HepG2 (cell line): ENCODE measurements around the gene ABCB8. TPM values are rescaled to one million over a fixed set of nuclear protein-coding genes. Genes with fewer than 3 reads are reported as not detected.
A peak's percentile ranks its signal among the peaks of the same experiment; 100 is the strongest.

Experiments
- ISX ChIP-seq: sonication (generic); formaldehyde crosslinking; conservative IDR thresholded peaks from 2 replicates; pipeline ENCODE4 v1.5.0; 2020; ENCODE audit warnings: missing genetic modification reagents
- MEIS2 ChIP-seq: sonication (generic); formaldehyde crosslinking; IDR thresholded peaks from 2 replicates; pipeline ENCODE4 v1.9.0; 2021; ENCODE audit warnings: mild to moderate bottlenecking, missing genetic modification reagents
- NFIB ChIP-seq: sonication (generic); formaldehyde crosslinking; IDR thresholded peaks from 2 replicates; pipeline ENCODE4 v1.9.0; 2021; ENCODE audit warnings: missing genetic modification reagents, mild to moderate bottlenecking, borderline replicate concordance
- NR1H2 ChIP-seq: sonication (generic); formaldehyde crosslinking; IDR thresholded peaks from 2 replicates; pipeline ENCODE4 v1.8.1; 2022; ENCODE audit warnings: low read depth, missing genetic modification reagents, borderline replicate concordance
- PHF20 ChIP-seq: sonication (generic); formaldehyde crosslinking; IDR thresholded peaks from 2 replicates; pipeline ENCODE4 v1.5.0; 2020; ENCODE audit warnings: mild to moderate bottlenecking, missing genetic modification reagents
- SNRNP70 ChIP-seq: fragments of 200-400 bp; formaldehyde crosslinking; IDR thresholded peaks from 2 replicates; pipeline ENCODE4 v1.6.1; 2017; ENCODE audit warnings: mild to moderate bottlenecking, low read depth, low read length, moderate library complexity
- SOX5 ChIP-seq: IDR thresholded peaks from 2 replicates; pipeline ENCODE4 v1.6.1; 2016; ENCODE audit warnings: borderline replicate concordance
- SPEN ChIP-seq: sonication (generic); formaldehyde crosslinking; IDR thresholded peaks from 2 replicates; pipeline ENCODE4 v1.5.1; 2020; ENCODE audit warnings: low read depth, mild to moderate bottlenecking, missing genetic modification reagents
- TMF1 ChIP-seq: sonication (generic); formaldehyde crosslinking; IDR thresholded peaks from 2 replicates; pipeline ENCODE4 v1.8.1; 2022; ENCODE audit warnings: low read depth, missing genetic modification reagents
- ZNF782 ChIP-seq: sonication (generic); formaldehyde crosslinking; IDR thresholded peaks from 2 replicates; pipeline ENCODE4 v1.4.0; 2020; ENCODE audit warnings: missing genetic modification reagents, mild to moderate bottlenecking, borderline replicate concordance
- ZSCAN21 ChIP-seq: sonication (generic); formaldehyde crosslinking; IDR thresholded peaks from 2 replicates; pipeline ENCODE4 v1.8.0; 2022; ENCODE audit warnings: mild to moderate bottlenecking, missing genetic modification reagents, moderate library complexity, borderline replicate concordance
- polyA plus RNA-seq, 8 experiments: library from polyadenylated mRNA; depleted of rRNA in 3 of 8; stranded (reverse) in 7 of 8; unstranded in 1 of 8; fragments of >200 nt; fragmentation: Illumina TruSeq in 4 of 8; extraction: Trizol in 4 of 8; gene quantifications; 2 replicates each; pipeline versions ENCODE4 v1.2.1 to v1.2.3, GENCODE V29; 2011 to 2016; ENCODE audit warnings: low read depth in 4 of 8, missing spikeins in 1 of 8, mixed read lengths in 1 of 8; ENCODE audit not compliant: insufficient read depth in 1 of 8
- total RNA-seq, 5 experiments: library from RNA; depleted of rRNA; stranded (reverse); fragments of >200 nt; fragmentation: Illumina TruSeq; extraction: Trizol; gene quantifications; 2 replicates each; pipeline ENCODE4 v1.2.3, GENCODE V29; 2016; ENCODE audit warnings: low read depth in 1 of 5
- TF ChIP-seq, protein P1 (sequence below): sonication (generic); formaldehyde crosslinking; IDR thresholded peaks from 2 replicates; pipeline ENCODE4 v1.8.0; 2022; ENCODE audit warnings: mild to moderate bottlenecking, missing genetic modification reagents, moderate library complexity
- TF ChIP-seq, protein P2 (sequence below): sonication (generic); formaldehyde crosslinking; IDR thresholded peaks from 2 replicates; pipeline ENCODE4 v1.5.0; 2020; ENCODE audit warnings: mild to moderate bottlenecking, low read depth, missing genetic modification reagents, borderline replicate concordance
- TF ChIP-seq, protein P3 (sequence below): IDR thresholded peaks from 2 replicates; pipeline ENCODE4 v1.6.1; 2012; ENCODE audit warnings: inconsistent platforms
- TF ChIP-seq, protein P4 (sequence below): sonication (generic); formaldehyde crosslinking; IDR thresholded peaks from 2 replicates; pipeline ENCODE4 v1.8.1; 2022; ENCODE audit warnings: low read depth, mild to moderate bottlenecking, missing genetic modification reagents
- TF ChIP-seq, protein P5 (sequence below): sonication (generic); formaldehyde crosslinking; IDR thresholded peaks from 2 replicates; pipeline ENCODE4 v1.5.0; 2020; ENCODE audit warnings: mild to moderate bottlenecking, missing genetic modification reagents, borderline replicate concordance

ABCB8 gene
- total and polyA plus RNA-seq, 2 of the 13 experiments (the other 11 are each of a cell fraction or from before 2014, with no cell fraction given): 6.6 to 16.7 TPM

DNA sequence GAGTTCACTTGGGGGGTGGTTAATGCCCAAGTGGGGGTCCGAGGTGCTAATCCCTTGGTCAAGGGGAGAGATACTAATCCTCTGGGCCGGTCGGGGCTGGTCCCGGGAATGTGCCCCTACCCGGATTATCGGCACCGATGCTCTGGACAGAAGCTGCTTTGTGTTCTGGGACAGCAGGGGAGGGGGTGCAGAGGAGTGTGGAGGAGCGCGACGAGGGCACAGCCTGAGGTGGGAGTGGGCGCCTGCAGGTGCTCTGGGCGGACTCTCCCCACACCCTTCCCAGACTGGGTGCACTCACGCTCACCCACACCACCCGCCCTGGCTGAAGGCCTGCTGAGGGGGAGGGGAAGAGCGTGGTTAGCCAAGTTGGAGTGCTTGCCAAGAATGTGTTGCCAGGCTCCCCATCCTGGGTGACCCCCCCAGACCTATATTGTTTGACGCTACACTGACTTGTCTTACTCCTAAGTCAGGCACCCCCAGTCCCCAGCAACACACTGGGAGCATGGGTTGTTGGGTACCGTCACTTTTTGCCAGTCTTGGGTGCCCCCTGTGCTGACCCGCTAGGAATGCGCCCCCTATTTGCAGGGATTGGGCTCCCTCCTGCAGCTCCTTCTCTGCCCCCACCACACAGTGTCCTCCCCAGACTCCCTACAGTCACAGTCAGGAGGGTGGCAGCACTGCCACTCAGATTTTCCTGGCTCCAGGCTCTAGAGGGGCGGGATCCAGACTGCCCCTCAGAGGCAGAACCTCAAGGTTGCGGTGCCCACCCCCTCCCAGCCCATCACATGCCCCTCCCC is 32.4 kb downstream of the ABCB8 start (continued):
- TF ChIP-seq, protein P1, sequence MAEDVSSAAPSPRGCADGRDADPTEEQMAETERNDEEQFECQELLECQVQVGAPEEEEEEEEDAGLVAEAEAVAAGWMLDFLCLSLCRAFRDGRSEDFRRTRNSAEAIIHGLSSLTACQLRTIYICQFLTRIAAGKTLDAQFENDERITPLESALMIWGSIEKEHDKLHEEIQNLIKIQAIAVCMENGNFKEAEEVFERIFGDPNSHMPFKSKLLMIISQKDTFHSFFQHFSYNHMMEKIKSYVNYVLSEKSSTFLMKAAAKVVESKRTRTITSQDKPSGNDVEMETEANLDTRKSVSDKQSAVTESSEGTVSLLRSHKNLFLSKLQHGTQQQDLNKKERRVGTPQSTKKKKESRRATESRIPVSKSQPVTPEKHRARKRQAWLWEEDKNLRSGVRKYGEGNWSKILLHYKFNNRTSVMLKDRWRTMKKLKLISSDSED (CRISPR knock-in tag): no peak
- TF ChIP-seq ZNF782 (CRISPR knock-in tag) (no peak), SNRNP70 (no peak), NFIB (CRISPR knock-in tag) (no peak), PHF20 (no peak), NR1H2 (CRISPR knock-in tag) (no peak), MEIS2 (CRISPR knock-in tag) (no peak), SPEN (no peak), ISX (CRISPR knock-in tag) (no peak), TMF1 (CRISPR knock-in tag) (no peak), ZSCAN21 (CRISPR knock-in tag) (peak; percentile 35; the same call in 1 of the 2 replicates), SOX5 (no peak)
- TF ChIP-seq, protein P2, sequence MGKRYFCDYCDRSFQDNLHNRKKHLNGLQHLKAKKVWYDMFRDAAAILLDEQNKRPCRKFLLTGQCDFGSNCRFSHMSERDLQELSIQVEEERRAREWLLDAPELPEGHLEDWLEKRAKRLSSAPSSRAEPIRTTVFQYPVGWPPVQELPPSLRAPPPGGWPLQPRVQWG (CRISPR knock-in tag): no peak
- TF ChIP-seq, protein P3, sequence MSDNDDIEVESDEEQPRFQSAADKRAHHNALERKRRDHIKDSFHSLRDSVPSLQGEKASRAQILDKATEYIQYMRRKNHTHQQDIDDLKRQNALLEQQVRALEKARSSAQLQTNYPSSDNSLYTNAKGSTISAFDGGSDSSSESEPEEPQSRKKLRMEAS: peak; percentile 21; the same call in 1 of the 2 replicates
- TF ChIP-seq, protein P4, sequence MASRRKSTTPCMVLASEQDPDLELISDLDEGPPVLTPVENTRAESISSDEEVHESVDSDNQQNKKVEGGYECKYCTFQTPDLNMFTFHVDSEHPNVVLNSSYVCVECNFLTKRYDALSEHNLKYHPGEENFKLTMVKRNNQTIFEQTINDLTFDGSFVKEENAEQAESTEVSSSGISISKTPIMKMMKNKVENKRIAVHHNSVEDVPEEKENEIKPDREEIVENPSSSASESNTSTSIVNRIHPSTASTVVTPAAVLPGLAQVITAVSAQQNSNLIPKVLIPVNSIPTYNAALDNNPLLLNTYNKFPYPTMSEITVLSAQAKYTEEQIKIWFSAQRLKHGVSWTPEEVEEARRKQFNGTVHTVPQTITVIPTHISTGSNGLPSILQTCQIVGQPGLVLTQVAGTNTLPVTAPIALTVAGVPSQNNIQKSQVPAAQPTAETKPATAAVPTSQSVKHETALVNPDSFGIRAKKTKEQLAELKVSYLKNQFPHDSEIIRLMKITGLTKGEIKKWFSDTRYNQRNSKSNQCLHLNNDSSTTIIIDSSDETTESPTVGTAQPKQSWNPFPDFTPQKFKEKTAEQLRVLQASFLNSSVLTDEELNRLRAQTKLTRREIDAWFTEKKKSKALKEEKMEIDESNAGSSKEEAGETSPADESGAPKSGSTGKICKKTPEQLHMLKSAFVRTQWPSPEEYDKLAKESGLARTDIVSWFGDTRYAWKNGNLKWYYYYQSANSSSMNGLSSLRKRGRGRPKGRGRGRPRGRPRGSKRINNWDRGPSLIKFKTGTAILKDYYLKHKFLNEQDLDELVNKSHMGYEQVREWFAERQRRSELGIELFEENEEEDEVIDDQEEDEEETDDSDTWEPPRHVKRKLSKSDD: 0 out of 2 replicates have a peak, but pooled peaks have one; percentile 14
- TF ChIP-seq, protein P5, sequence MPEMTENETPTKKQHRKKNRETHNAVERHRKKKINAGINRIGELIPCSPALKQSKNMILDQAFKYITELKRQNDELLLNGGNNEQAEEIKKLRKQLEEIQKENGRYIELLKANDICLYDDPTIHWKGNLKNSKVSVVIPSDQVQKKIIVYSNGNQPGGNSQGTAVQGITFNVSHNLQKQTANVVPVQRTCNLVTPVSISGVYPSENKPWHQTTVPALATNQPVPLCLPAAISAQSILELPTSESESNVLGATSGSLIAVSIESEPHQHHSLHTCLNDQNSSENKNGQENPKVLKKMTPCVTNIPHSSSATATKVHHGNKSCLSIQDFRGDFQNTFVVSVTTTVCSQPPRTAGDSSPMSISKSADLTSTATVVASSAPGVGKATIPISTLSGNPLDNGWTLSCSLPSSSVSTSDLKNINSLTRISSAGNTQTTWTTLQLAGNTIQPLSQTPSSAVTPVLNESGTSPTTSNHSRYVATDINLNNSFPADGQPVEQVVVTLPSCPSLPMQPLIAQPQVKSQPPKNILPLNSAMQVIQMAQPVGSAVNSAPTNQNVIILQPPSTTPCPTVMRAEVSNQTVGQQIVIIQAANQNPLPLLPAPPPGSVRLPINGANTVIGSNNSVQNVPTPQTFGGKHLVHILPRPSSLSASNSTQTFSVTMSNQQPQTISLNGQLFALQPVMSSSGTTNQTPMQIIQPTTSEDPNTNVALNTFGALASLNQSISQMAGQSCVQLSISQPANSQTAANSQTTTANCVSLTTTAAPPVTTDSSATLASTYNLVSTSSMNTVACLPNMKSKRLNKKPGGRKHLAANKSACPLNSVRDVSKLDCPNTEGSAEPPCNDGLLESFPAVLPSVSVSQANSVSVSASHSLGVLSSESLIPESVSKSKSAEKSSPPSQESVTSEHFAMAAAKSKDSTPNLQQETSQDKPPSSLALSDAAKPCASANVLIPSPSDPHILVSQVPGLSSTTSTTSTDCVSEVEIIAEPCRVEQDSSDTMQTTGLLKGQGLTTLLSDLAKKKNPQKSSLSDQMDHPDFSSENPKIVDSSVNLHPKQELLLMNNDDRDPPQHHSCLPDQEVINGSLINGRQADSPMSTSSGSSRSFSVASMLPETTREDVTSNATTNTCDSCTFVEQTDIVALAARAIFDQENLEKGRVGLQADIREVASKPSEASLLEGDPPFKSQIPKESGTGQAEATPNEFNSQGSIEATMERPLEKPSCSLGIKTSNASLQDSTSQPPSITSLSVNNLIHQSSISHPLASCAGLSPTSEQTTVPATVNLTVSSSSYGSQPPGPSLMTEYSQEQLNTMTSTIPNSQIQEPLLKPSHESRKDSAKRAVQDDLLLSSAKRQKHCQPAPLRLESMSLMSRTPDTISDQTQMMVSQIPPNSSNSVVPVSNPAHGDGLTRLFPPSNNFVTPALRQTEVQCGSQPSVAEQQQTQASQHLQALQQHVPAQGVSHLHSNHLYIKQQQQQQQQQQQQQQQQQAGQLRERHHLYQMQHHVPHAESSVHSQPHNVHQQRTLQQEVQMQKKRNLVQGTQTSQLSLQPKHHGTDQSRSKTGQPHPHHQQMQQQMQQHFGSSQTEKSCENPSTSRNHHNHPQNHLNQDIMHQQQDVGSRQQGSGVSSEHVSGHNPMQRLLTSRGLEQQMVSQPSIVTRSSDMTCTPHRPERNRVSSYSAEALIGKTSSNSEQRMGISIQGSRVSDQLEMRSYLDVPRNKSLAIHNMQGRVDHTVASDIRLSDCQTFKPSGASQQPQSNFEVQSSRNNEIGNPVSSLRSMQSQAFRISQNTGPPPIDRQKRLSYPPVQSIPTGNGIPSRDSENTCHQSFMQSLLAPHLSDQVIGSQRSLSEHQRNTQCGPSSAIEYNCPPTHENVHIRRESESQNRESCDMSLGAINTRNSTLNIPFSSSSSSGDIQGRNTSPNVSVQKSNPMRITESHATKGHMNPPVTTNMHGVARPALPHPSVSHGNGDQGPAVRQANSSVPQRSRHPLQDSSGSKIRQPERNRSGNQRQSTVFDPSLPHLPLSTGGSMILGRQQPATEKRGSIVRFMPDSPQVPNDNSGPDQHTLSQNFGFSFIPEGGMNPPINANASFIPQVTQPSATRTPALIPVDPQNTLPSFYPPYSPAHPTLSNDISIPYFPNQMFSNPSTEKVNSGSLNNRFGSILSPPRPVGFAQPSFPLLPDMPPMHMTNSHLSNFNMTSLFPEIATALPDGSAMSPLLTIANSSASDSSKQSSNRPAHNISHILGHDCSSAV: no peak
